Activated CD8-positive, alpha-beta memory T cell treated with anti-CD3 and anti-CD28 coated beads, Interleukin-2, amount 50 U/mL, for 4 hours (primary cell): ENCODE measurements around the gene CALML4.
"Not testable (repeated sequence)": the region's sequence is repeated elsewhere in the genome, so short reads cannot be mapped to it uniquely, and the experiment has no call there.

Experiments used
- DNase-seq: peaks from one replicate; pipeline ENCODE4 v3.0.0-alpha.2; 2020

Gene CALML4

DNA sequence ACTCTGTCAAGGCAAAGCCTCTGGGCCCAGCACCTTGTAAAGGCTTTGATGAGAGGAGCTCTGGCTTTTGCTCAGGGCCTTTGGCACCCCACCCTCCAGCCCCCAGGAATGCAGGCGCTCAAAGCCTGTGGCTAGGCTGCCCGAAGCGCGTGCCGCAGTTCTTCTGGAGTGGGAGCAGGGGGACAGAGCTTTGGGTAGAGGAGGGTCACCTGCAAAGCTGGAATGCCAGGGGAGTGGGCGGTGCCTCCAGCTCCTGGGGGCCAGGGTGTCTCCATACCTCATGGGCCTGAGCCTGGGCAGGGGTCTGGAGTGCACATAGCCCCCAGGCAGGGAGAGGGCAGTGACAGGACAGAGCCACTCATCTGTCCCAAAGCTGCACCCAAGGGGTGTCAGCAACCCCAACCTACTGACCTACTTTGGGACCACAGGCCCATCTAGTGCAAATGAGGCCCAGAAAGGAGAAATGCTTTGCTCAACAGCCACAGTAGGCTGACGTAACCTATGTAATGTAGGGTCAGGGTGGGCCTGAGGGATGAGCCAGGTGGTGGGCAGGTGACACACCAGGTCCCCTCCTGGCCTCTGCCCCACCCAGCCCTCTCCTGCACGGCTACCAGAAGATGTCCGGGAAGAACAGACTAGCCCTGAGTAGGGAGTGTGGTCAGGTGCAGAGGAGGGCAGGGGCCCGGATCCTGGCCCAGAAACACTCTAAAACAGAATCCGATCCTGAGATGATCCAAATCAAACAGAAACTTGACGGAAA is 2.2 kb upstream of the CALML4 start:
- DNase-seq = no peak

DNA sequence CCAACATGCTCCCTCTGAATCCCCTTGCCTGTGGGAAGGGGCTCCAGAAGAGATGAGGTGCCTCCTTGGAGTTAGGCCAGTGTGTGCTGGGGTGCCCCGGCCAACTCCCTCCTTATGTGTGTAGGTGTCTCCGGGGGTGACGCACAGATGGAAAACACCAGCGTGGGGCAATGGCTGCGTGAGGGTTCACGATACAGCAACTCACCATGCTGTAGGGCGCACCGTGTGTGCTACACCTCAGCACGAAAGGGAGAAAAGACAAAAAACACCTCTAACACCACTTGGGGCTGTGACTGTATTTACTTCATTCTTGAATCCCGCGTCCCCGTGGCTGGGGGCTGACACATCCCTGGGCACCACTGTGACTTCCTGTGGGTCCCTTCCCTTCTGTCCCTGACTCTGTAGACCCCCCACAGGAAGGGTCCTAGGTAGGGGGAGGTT is 1.6 kb upstream of the CALML4 start:
- no peak for DNase-seq

DNA sequence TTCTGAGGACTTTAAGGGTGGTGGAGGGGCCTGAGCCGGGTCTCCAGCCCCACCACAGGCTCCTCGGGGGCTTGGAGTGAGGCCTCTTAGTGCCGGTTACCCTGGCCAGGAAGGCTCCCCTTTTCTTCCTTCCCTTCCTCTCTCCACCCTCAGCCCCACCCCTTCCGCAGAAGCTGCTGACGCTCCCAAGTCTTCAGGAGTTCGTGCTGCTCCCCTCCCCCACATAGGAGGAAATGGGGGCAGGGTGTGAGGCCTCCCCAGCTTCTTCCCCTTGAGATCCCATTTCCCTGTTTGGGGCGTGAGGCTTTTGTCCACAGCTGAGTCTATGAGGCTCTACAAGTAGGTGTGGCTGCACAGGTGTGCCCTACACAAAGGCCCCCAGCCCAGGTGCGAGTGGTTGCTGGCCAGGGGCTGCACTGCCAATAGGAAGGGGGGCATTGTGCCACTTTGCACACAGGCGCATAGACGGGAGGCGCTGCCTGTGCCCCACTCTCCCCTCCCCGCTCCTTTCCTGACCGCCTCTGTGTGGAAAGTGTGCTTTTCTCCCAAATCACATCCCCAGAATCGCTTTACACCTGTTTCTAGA is 915 bp upstream of the CALML4 start:
- no peak for DNase-seq

DNA sequence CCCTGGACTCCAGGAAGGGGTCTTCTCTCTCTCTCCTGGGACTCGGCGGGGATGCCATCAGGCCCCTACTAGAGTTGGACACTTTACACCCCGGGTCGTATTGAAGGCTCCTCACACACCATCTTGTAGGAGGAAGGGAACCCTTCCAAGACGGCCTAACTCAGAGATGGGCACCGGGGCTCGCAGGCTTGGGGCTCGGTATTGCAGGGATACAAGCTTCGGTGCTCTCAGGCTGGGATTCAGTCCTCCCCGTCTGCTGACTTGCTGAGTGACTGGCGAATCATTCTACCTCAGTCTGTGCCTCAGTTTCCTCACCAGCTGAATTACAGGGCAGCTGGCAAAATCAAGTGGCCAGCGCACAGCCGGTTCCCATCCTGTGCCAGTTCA is 419 bp upstream of the CALML4 start:
- DNase-seq = no peak

DNA sequence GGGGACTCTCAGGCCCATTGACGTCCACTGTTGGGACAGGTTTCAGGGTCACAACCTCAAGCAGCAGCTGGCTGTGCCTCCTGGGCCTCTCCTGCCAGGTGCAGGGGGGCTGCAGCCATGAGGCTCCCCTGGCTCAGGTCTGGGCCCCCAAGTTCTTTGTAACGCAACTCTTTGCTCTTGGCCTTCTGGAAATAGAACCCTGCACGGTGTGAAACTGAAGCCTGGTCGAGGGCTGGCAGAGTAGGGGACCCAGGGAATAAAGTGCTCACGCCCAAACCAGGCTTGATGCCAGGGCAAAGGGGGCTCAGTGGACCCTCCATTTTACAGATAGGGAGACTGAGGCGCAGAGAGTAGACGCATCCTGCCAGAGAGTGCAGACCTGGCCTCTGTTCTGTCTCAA is 771 bp downstream of the CALML4 start:
- no peak for DNase-seq

DNA sequence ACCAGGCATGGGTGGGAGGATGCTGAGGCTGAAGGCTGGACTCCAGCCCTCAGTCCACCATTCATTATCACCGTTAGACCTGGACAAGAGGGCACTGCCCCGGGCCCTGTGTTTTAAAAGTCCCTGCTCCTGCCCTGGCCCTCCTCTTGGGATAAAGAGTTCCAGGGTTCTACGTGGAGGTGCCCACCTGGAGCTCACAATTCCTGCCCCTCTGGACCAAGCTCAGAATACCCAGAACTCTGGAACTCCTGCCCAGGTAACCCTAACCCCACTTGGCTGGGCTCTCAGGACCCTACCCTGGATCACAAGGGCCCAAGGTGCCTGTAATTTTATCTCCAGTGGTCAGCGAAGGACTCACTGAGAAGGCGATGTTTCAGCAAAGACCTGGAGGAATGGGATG is 1.2 kb downstream of the CALML4 start:
- no peak for DNase-seq

DNA sequence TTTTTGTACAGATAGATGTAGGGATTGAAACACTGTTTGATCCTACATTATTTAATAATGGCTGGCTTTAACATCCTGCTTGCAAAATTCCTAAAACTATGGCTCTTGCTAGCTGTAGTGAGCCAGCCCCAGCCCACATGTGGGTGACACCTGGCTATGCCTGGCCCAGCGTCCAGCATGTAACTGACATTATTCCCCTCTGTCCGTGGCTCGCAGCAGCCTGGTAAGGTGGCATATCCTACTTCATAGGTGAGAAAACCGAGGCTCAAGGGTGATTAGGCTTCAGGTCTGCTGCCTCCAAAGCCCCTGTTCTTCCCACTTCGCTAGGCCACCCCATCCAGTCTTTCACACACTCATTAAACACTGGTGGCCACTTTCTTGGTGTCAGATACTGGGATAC is 1.6 kb downstream of the CALML4 start:
- no peak for DNase-seq

DNA sequence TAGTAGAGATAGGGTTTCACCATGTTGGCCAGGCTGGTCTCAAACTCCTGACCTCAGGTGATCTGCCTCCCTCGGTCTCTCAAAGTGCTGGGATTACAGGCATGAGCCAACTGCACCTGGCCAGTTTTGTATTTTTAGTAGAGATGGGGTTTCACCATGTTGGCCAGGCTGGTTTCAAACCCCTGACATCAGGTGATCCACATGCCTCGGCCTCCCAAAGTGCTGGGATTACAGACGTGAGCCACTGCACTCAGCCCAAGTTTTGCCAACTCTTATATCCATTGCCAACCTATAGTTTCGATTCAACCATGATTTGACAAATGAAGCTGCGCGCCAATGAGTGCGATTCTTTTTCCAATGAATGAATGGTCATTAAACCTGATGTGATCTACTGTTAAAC is 2.1 kb downstream of the CALML4 start:
- DNase-seq = not testable (repeated sequence)

DNA sequence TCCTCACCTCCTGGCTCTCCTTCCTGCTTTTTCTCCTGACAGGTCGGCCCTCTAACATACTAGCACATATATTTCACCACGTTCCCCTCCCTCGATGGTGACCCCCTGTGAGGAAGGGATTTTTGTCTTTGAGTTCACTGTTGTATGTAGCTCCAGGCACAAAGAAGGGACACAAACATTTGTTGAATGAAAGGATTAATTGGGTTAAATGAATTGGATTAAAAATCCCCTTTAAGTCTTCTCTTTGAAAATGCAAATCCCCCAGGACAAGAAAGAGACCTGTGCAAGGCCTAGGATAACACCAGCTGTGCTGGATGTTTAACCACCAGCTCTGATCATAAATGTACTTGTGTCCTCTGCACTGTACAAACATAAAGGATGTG is 3.3 kb downstream of the CALML4 start:
- DNase-seq = no peak

DNA sequence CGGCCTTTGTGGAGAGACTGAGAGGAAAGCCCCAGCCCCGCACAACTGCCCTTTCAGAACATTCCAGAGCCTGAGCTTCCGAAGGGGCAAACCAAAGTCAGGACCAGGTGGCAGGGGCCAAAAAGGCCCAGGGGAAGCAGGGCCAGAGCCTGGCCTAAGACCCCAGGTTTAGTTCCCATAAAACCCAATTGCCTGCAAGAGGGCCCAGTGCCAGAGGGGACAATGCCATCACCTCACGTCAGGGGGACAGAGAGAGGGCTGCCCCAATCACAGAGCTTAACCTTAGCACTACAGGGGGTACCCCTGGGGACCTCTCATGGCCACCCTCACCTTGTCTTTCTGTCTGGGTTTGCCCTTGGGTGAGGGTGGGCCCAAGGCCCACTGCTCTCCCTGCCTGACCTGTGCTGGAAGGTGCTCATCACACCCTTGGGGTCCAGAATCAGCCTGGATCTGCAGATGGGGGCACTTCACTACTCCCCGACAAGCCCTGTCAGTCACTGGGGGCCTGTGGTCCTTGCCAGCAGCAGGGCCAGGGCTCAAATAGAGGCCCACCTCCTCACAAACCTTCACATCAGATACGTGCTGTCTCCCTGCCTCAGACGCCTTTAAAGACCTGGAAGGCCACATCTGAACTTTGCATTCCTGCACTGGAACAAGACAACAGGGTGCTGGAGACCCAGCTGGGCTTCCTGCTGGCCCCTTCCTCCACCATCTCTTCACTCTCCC is 3.8 kb downstream of the CALML4 start:
- DNase-seq = no peak

DNA sequence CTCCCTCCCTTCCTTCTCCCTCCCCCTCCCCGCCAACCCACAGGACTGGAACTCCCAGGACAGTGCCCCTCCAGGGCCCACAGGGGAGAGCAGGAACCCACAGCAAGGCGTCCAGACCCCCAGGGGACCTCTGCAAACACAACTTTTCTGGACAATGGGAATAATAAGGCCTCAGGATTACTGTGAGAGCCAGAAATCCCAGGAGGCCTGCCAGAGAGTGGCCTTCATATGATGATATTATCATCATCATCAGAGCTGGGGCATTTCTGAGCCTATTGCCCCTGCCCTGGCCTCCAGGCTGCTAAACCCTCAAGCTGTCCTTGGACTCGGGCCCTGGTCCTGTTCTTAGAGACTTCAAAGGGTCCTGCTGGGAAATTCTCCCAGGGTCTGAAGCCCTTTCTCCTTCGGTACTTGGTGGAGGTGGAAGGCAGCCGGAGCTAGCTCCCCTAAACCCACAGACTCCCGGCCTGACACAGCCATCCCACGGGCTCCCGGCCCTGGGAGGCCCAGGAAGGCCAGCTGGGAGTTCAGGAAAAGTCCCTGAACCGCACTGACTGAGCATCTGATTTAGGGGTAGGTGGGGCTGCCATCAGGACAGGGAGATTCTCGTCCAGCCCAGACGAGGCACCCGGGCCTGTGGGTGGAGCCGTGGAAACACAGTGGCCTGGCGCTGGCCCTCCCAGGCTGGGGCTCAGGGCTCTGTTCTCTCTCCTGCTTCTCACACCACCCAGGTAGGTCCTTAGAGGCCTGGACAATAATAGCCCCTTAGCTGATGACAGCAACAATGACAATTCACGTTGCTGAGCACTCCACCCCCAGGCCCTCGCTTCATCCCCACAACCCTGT is 4.9 kb downstream of the CALML4 start:
- no peak for DNase-seq

DNA sequence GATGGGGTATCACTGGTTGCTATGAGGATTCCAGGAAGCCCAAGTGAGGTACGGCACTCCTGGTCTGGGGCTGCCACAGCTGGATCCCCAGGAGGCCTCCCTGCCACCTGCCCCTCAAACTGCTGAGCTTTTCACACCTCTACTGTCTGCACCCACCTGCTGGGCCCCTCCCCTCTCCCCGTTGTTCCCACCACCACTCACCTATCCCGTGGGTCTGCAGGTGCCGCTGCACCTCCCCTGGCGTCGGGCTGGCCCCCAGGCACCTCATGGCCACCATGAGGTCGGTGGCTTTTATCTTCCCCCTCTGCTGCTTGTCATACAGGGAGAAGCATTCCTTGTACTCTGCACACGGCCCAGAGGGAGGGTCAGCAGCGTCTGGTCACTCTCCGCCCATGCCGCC is 5.8 kb downstream of the CALML4 start:
- no peak for DNase-seq

DNA sequence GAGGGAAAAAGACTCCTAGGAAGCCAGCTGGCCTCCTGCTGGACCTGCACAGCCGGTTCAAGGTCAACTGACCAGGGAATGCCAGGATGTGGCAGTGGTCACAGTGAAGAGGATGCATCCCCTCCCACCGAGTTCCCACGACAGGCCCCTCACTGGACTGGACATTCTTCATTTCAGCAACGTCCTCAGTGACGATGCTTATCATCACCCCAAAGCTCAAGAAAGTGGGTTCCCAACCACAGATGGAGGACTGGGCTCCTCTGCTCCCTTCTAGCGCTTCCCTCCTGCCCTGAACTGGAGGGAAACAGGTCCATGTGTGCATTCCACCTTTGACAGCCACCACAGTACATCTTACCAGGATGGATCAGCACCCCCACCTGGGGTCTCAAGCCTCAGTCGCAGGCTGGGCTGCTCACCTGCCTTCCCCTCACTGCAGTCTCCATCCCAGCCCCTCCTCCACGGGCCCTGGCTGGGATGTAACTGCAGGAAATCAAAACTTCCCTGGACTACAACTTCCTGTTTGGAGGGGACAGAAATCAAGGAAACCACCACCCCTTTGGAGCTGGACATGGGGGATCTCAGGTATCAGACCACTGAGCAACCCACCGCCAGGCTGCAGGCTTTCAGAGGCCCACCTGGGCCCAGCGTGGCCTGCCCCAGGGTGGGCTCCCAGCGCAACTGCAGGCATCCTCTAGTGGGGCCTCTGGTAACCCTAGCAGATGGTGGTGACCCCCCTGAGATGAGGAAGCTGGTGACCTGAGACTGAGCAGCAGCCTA is 7.3 kb downstream of the CALML4 start:
- no peak for DNase-seq

DNA sequence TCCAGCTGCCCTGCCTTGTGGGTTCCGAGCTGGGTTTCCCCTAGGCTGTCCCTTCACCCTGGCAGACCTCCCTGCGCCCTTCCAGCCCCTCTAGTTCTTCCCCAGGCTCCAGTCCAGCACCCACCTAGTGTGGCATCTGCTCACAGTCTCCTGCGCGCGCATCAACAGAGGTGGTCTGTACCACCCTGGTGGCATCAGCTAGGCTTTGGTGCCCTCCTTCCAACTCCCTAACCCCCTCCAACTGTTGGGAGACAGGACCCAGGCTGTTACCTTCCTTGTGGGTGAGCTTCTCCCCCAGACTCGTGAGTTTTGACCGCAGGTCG is 8.0 kb downstream of the CALML4 start:
- no peak for DNase-seq

DNA sequence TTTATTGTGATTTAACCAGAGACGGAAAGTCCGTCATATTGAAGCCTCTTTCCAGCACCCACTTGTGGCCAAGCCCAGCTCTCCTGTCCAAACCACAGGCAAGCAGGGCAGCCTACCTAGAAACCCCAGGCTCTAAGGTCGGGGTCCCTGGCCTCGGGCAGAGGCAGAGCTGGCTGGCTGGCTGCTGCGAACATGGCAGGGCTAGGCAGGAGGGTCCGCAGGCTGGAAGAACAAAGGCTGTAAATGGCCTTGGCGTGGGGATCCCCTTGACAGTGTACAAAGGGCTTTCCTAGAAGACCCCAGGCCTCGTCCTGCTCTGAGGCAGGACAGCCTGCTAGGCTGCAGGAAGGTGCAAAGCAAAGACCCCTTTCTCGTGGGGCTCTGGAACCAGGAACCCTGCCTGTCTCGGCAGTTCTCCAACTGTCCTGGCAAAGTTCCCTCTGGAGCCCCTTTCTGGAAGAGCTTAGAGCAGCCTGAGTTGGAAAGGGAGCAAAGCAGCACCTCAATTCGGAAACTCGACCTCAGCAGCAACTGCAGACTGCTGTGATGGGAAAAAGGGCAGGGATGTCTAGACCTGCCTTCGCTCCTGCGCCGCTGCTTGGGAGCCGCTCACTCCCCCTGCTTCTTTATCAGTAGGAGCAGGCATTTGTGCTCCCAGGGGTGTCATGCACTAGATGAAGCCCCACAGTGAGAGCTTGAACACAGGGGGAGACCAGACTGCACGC is 8.5 kb downstream of the CALML4 start:
- DNase-seq = no peak

DNA sequence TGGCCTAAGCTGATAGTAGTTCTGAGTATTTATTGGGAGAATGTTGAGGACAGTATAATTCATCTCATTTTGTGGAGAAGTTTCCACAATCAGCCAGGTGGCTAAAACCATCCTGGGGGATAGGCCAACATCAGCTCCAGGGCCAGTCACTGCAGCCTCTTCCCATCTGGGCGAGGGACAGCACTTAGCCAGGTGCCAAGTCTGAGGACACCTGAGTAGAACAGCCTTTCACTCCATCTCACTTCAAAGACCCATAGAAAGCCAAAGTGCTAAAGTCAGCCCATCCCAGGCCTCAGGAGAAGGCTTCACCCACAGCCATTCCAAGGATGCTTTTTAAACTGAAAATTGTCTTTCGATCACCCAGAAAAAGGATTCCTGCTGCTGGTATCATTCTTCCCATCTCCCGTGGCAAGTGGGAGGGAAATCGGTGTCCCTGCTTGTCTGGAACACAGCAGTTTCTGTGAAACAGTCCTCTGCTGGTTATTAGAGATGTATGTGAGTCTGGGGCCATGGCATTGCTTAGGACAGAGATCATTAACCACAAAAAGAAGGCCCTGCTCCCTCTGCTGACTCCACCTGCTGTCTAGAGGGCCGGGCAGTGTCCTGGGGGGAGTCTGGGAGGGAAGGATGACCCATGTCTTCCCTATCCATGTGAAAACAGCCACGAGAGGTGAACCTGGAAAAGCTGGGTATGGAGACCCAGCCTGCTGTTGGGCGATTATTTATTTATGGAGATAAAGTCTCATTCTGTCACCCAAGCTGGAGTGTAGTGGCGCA is 9.6 kb downstream of the CALML4 start:
- no peak for DNase-seq

DNA sequence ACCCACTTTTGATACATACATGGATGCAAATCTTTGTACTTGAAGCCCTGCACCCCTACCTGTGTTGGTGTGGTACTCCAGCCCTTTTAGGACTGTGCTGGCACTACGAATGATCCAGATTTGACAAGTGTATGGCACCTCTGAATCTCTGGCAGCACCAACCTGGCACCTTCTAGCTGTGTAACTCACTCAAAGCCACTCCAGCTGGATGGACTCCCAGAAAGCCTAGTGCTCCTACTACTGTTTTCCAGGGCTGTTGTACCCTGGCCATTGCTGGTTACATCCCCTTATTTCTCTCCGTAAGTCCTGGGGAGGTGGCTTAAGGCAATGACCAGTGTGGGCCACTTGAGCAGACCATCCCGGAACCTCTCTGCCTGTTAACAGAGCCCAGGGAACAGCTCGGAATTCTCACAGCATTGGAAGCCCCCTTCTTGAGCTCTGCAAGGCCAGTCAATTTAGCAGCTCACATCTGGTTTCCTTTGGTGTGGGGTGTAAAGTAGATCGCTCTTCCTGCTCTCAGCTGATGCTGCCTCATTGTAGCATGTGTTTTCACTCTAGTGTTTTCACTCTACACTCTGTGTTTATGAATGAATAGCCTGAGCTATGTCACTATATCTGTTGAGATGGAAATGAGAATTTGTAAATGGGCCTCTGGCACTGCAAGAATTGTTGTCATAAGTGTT is 12.2 kb downstream of the CALML4 start:
- DNase-seq = no peak

DNA sequence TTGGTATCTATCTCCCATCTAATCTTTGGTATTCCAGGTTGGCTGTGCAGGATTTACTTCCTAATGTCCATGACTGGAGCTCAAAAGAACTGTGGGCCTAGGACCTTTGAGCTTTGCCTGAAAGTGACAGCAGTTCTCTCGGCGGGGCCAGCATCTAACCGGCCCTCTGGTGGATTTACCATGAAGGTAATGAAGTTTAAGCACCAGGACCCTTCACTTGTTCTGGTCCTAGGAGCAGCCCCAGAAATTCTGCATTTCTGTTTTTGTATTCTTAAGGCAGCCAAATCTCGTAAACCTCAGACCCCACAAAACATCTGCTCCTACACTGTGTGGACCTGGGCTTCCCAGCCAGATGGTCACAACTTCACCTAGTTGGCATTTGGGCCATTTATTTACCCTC is 13.0 kb downstream of the CALML4 start:
- no peak for DNase-seq

DNA sequence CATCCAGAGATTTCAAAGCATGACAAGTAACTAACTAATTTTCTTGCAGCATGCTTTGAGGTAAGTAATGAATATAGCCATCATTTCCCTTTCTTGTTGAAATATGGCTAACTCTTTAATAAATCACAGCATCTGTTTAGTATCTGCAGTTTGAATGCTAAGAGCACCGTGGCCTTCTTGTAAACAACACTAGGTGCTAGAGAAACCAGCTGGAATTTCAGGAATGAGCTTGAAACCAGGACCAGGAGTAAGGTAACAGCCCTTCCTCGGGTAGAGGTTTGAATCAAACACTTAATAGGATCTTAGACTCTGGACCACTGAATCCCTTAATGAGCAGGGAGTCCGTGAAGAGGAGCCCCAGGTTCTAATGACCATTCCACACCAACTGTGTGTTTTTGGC is 13.6 kb downstream of the CALML4 start:
- no peak for DNase-seq

DNA sequence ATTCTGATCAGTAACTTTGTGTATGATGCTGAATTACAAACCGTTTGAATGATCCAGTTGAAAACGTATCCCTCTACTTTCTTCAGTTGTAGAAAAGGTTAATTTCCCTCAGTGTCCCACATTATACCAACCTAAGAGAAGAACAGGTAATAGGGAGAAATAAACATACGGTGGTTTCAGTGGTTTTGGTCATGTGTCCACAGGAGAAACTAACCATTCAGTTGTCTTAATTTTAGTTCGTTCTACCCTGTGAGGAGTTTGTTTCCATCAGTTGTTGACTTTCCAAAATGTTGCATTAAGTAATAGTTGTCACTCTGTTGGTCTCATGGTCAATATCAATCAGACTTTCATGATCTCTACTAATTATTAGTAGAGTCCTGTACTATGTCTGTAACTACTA is 15.1 kb downstream of the CALML4 start:
- DNase-seq = no peak

DNA sequence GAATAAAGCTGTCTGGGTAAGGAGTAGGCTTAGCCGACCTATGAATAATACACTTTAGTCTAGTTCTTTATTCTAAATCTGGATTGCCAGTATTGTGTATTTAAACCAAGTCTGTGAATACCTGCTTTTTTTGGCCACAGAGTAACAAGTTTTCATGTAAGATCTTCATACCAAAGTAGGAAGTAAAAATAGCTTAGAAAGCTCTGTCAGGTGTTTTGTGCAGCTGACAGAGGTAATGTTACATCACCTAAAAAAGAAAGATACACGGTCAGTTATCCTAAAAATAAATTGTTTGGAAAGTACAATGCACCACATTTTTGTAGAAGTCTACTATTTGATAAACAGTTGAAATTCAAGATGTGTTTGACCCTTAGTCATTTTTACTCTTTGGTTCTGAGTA is 16.5 kb downstream of the CALML4 start:
- DNase-seq = no peak
